Endothelial cell of umbilical vein (primary cell): ENCODE results near the gene SMARCAL1.

Experiments
- CTCF ChIP-seq, 2 donors: IDR thresholded peaks; 1 replicate in 1 of 2; 2 replicates in 1 of 2; pipeline ENCODE4 v1.5.1; 2011; ENCODE audit warnings: low read length in 2 of 2, mild to moderate bottlenecking in 2 of 2, moderate library complexity in 2 of 2, control low read depth in 1 of 2, inconsistent platforms in 1 of 2, low read depth in 1 of 2; ENCODE audit not compliant: insufficient read depth in 1 of 2; ENCODE audit errors: extremely low read depth in 1 of 2
- EZH2 ChIP-seq: IDR thresholded peaks from 2 replicates; pipeline ENCODE4 v1.6.1; 2012; ENCODE audit warnings: borderline replicate concordance, low read depth, mild to moderate bottlenecking, moderate library complexity, low read length, inconsistent platforms; ENCODE audit not compliant: severe bottlenecking
- JUN ChIP-seq: IDR thresholded peaks from 2 replicates; pipeline ENCODE4 v1.6.1; 2011; ENCODE audit warnings: borderline replicate concordance, low read depth; ENCODE audit not compliant: insufficient read length, insufficient read depth
- POLR2A ChIP-seq: IDR thresholded peaks from 2 replicates; pipeline ENCODE4 v1.6.1; 2012; ENCODE audit warnings: low read depth, mild to moderate bottlenecking, control low read depth, low read length

GRCh38 chr2:216448829-216449228, 36.5 kb downstream of the SMARCAL1 start:
- TF ChIP-seq POLR2A (no peak), CTCF (IDR thresholded peaks at IDR 0.05; ENCODE audit: extremely low read depth in 1 of 2, insufficient read depth in 1 of 2, low read depth in 1 of 2, low read length in 2 of 2) (no peak), JUN (no peak), EZH2 (no peak)
